ENCODE results near the gene ROS1.

Gene ROS1

GRCh38 chr6:117311726-117312125, 114.0 kb downstream of the ROS1 start:
- FAIRE-seq: no peak
- TF ChIP-seq CTCF (IDR thresholded peaks at IDR 0.05; ENCODE audit: insufficient read depth, missing control alignments): no peak
- no peak for DNase-seq (ENCODE audit: insufficient read length, low spot score)

GRCh38 chr6:117311310-117311709, 114.4 kb downstream of the ROS1 start:
- no peak for DNase-seq (ENCODE audit: insufficient read length, low spot score)
- no peak for FAIRE-seq
- TF ChIP-seq CTCF (IDR thresholded peaks at IDR 0.05; ENCODE audit: insufficient read depth, missing control alignments): no peak

- FAIRE-seq (no peak), DNase-seq (ENCODE audit: insufficient read length, low spot score) (no peak)
- no peak for TF ChIP-seq CTCF (IDR thresholded peaks at IDR 0.05; ENCODE audit: insufficient read depth, missing control alignments)
Measured at GRCh38 chr6:117309611-117310010, 116.1 kb downstream of the ROS1 start.

GRCh38 chr6:117309069-117309468, 116.7 kb downstream of the ROS1 start:
- FAIRE-seq (no peak), DNase-seq (ENCODE audit: insufficient read length, low spot score) (no peak)
- TF ChIP-seq CTCF (IDR thresholded peaks at IDR 0.05; ENCODE audit: insufficient read depth, missing control alignments): no peak

- TF ChIP-seq CTCF (IDR thresholded peaks at IDR 0.05; ENCODE audit: insufficient read depth, missing control alignments): no peak
Measured at GRCh38 chr6:117307655-117308054, 118.1 kb downstream of the ROS1 start.

GRCh38 chr6:117306227-117306790, 119.4 kb downstream of the ROS1 start:
- no peak for TF ChIP-seq CTCF (IDR thresholded peaks at IDR 0.05; ENCODE audit: insufficient read depth, missing control alignments)
- DNase-seq (ENCODE audit: insufficient read length, low spot score) (no peak), FAIRE-seq (no peak)

More at GRCh38 chr6:117307655-117308054, 118.1 kb downstream of the ROS1 start:
- FAIRE-seq (no peak), DNase-seq (ENCODE audit: insufficient read length, low spot score) (no peak)

- TF ChIP-seq CTCF (IDR thresholded peaks at IDR 0.05; ENCODE audit: insufficient read depth, missing control alignments): no peak
- no peak for FAIRE-seq
- DNase-seq (ENCODE audit: insufficient read length, low spot score): no peak
Measured at GRCh38 chr6:117304446-117304845, 121.3 kb downstream of the ROS1 start.
